Transverse colon (tissue), 4 donors: Measurements from ENCODE around the gene DST. TPM values are rescaled to one million over a fixed set of nuclear protein-coding genes. Genes with fewer than 3 reads are reported as not detected.

Experiments
- DNase-seq: peaks from one replicate; pipeline ENCODE4 v3.0.0-alpha.2; 2019
- H3K27ac ChIP-seq, 4 donors: fragments of 200-600 bp; sonication (generic); 2 replicates each; pipeline ENCODE4 v1.5.1; 2016 to 2018; ENCODE audit warnings: inconsistent platforms in 4 of 4
- H3K27me3 ChIP-seq: fragments of 200-600 bp; sonication (generic); 2 replicates; pipeline ENCODE4 v1.5.1; 2017; ENCODE audit warnings: inconsistent platforms
- H3K36me3 ChIP-seq, 4 donors: fragments of 200-600 bp; sonication (generic); 2 replicates each; pipeline ENCODE4 v1.5.1; 2017 to 2019; ENCODE audit warnings: inconsistent platforms in 4 of 4
- H3K4me1 ChIP-seq, 4 donors: fragments of 200-600 bp; sonication (generic); 2 replicates each; pipeline ENCODE4 v1.5.1; 2017 to 2020; ENCODE audit warnings: inconsistent platforms in 4 of 4
- H3K4me3 ChIP-seq, 4 donors: fragments of 200-600 bp; sonication (generic); 1 replicate in 1 of 4; 2 replicates in 3 of 4; pipeline versions ENCODE4 v1.5.1 to v1.6.1; 2017 to 2019; ENCODE audit warnings: inconsistent platforms in 4 of 4
- H3K9me3 ChIP-seq, 2 donors: fragments of 200-600 bp; sonication (generic); 2 replicates each; pipeline ENCODE4 v1.5.1; 2017 to 2019; ENCODE audit warnings: inconsistent platforms in 2 of 2
- CTCF ChIP-seq, 5 experiments: fragments of 200-600 bp in 3 of 5; fragments of 450-650 bp in 2 of 5; sonication (generic) in 3 of 5; IDR thresholded peaks; 1 replicate in 2 of 5; 2 replicates in 3 of 5; pipeline ENCODE4 v1.5.1; 2016 to 2017; ENCODE audit warnings: antibody characterized with exemption in 5 of 5, inconsistent platforms in 3 of 5, mild to moderate bottlenecking in 2 of 5, moderate library complexity in 1 of 5
- EP300 ChIP-seq: sonication (generic); formaldehyde crosslinking; IDR thresholded peaks from one replicate; pipeline ENCODE4 v1.6.1; 2017; ENCODE audit warnings: antibody characterized with exemption, low read depth
- POLR2A ChIP-seq: fragments of 450-650 bp; IDR thresholded peaks from one replicate; pipeline ENCODE4 v1.6.1; 2016; ENCODE audit warnings: antibody characterized with exemption, mild to moderate bottlenecking, moderate library complexity
- POLR2AphosphoS5 ChIP-seq, 3 donors: sonication (generic); formaldehyde crosslinking; IDR thresholded peaks; one replicate each; pipeline ENCODE4 v1.6.1; 2016; ENCODE audit warnings: antibody characterized with exemption in 3 of 3
- WGBS, 2 donors: methylation state at CpG; one replicate each; pipeline ENCODE4 v1.1.5; 2018; ENCODE audit warnings: low coverage in 1 of 2; 5-methylcytosine and 5-hydroxymethylcytosine counted together
- in situ Hi-C, 4 donors: fragments of 200-750 bp; cut with MboI; loops; one replicate each; pipeline versions ENCODE4 v1.15.0 to v1.15.1; 2017; ENCODE audit warnings: low sequenced_read_pairs in 3 of 4, low pct_ligation_motif_present in 1 of 4, low pct_unique_long_range_greater_than_20kb in 1 of 4
- intact Hi-C: fragments of 100-400 bp; cut with DNase I; formaldehyde crosslinking; loops from one replicate; pipeline ENCODE4 v1.15.1; 2023; ENCODE audit warnings: low total_unique reads
- total RNA-seq, 4 donors: library from RNA; depleted of rRNA; stranded (reverse); fragments of >200 nt; gene quantifications; one replicate each; pipeline ENCODE4 v1.1.0, GENCODE V29; 2016

The DST gene
- total RNA-seq, 4 donors from 2014 or later = 280 to 535 (median 428) TPM

- in situ Hi-C loops = no loop called here
- Histone ChIP-seq H3K9me3 (no peaks in the 10 kb centered on the region), H3K36me3 (no peaks in the 10 kb centered on the region), H3K27me3 (no peaks in the 10 kb centered on the region), H3K4me1 (peaks cover 0 to 5% (median 2%) of the 10 kb centered on the region in 4 donors), H3K27ac (peak overlapping the region in 1 of 4 donors; percentile 23), H3K4me3 (no peak overlapping the region)
- 66 to 72% methylated on average over 2 to 3 of the region's 3 CpGs for WGBS, 2 donors
- no peak for DNase-seq
- TF ChIP-seq POLR2AphosphoS5 (IDR thresholded peaks at IDR 0.05) (no peak), POLR2A (no peak), EP300 (no peak), CTCF (IDR thresholded peaks at IDR 0.05) (no peak)
- intact Hi-C loops = no loop called here
Observed at GRCh38 chr6:56450376-56450775, 192.3 kb downstream of the DST start.

GRCh38 chr6:56448046-56448445, 194.6 kb downstream of the DST start:
- no peak overlapping the region for H3K4me3 ChIP-seq
- 95 to 100% methylated on average over 1 of the region's 1 CpG for WGBS, 2 donors
- in situ Hi-C loops (no loop called here), intact Hi-C loops (no loop called here)
- no peak for DNase-seq
- H3K27me3 ChIP-seq = no peaks in the 10 kb centered on the region
- peaks cover 0 to 5% (median 2%) of the 10 kb centered on the region in 4 donors for H3K4me1 ChIP-seq
- H3K27ac ChIP-seq = no peak overlapping the region
- H3K36me3 ChIP-seq = no peaks in the 10 kb centered on the region
- no peak for TF ChIP-seq POLR2AphosphoS5 (IDR thresholded peaks at IDR 0.05)
- no peak for TF ChIP-seq POLR2A
- no peak for TF ChIP-seq EP300
- no peak for TF ChIP-seq CTCF (IDR thresholded peaks at IDR 0.05)
- no peaks in the 10 kb centered on the region for H3K9me3 ChIP-seq

- Histone ChIP-seq H3K9me3 (no peaks in the 10 kb centered on the region), H3K27me3 (no peaks in the 10 kb centered on the region), H3K4me3 (no peak overlapping the region), H3K4me1 (no peaks in the 10 kb centered on the region), H3K36me3 (no peaks in the 10 kb centered on the region), H3K27ac (peak overlapping the region; percentile 34 to 67 (median 52))
- no peak for DNase-seq
- WGBS, 2 donors = 64 to 80% methylated on average over 8 of the region's 8 CpGs
- intact Hi-C loops (no loop called here), in situ Hi-C loops (no loop called here)
- no peak for TF ChIP-seq CTCF (IDR thresholded peaks at IDR 0.05)
Observed at GRCh38 chr6:56445818-56446217, 196.9 kb downstream of the DST start.

- Histone ChIP-seq H3K9me3 (no peaks in the 10 kb centered on the region), H3K4me1 (no peaks in the 10 kb centered on the region), H3K4me3 (no peak overlapping the region), H3K36me3 (no peaks in the 10 kb centered on the region), H3K27me3 (no peaks in the 10 kb centered on the region), H3K27ac (peak overlapping the region; percentile 34 to 67 (median 52))
- DNase-seq = no peak
- WGBS, 2 donors = 67 to 83% methylated on average over 2 of the region's 2 CpGs
- in situ Hi-C loops = no loop called here
- no peak for TF ChIP-seq POLR2A
- no peak for TF ChIP-seq EP300
- no peak for TF ChIP-seq CTCF (IDR thresholded peaks at IDR 0.05)
- no peak for TF ChIP-seq POLR2AphosphoS5 (IDR thresholded peaks at IDR 0.05)
- intact Hi-C loops = no loop called here
Observed at GRCh38 chr6:56444855-56445254, 197.8 kb downstream of the DST start.
